ENCODE results near the gene CACNA1G. TPM values are rescaled to one million over a fixed set of nuclear protein-coding genes. Genes with fewer than 3 reads are reported as not detected.

CACNA1G gene
- total and polyA plus RNA-seq, 9 donors, result 4.6 to 16.3 (median 8.3) TPM

DNA sequence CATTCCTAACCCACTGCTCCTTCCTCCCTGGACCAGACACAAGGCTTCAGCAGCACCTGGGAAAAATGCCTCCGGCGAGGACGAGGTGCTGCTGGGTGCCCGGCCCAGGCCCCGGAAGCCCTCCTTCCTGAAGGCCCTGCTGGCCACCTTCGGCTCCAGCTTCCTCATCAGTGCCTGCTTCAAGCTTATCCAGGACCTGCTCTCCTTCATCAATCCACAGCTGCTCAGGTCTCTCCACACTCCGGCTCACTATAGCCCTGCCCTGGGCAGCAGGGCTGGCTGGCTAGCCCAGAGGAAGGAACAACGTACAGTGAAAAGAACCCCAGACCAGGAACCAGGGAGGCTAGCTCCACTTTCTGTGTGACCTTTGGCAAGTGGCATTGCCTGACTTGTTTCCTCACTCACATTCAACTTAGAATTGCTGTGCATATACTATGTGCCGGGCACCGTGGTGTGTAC is 100.4 kb downstream of the CACNA1G start:
- H3K36me3 ChIP-seq (ENCODE audit: control insufficient read depth, insufficient read depth, low read length), result no peaks in the 10 kb centered on the region

GRCh38 chr17:50661348-50661747 is 100.8 kb downstream of the CACNA1G start:
- Histone ChIP-seq H3K27me3 (ENCODE audit: control insufficient read depth, insufficient read depth, low read length) (no peaks in the 10 kb centered on the region), H3K4me1 (ENCODE audit: control insufficient read depth, insufficient read depth, low read length) (peaks cover 25% of the 10 kb centered on the region), H3K27ac (ENCODE audit: low read length) (no peak overlapping the region), H3K4me3 (ENCODE audit: low read length) (no peak overlapping the region), H3K36me3 (ENCODE audit: control insufficient read depth, insufficient read depth, low read length) (no peaks in the 10 kb centered on the region), H3K9me3 (replicated peaks; ENCODE audit: control insufficient read depth, low read depth, low read length) (no peaks in the 10 kb centered on the region)
- no peak for DNase-seq
- 80% methylated on average over 3 of the region's 5 CpGs for WGBS (ENCODE audit: insufficient coverage)

More for the DNA sequence above, 100.4 kb downstream of the CACNA1G start:
- no peak for DNase-seq
- 80% methylated on average over 10 of the region's 10 CpGs for WGBS (ENCODE audit: insufficient coverage)
- no peaks in the 10 kb centered on the region for H3K9me3 ChIP-seq (replicated peaks; ENCODE audit: control insufficient read depth, low read depth, low read length)
- peaks cover 25% of the 10 kb centered on the region for H3K4me1 ChIP-seq (ENCODE audit: control insufficient read depth, insufficient read depth, low read length)
- H3K27ac ChIP-seq (ENCODE audit: low read length), result no peak overlapping the region
- H3K27me3 ChIP-seq (ENCODE audit: control insufficient read depth, insufficient read depth, low read length), result no peaks in the 10 kb centered on the region
- H3K4me3 ChIP-seq (ENCODE audit: low read length), result no peak overlapping the region

GRCh38 chr17:50661795-50662391 is 101.4 kb downstream of the CACNA1G start:
- peak; percentile 33 for DNase-seq
- Histone ChIP-seq H3K4me3 (ENCODE audit: low read length) (no peak overlapping the region), H3K9me3 (replicated peaks; ENCODE audit: control insufficient read depth, low read depth, low read length) (no peaks in the 10 kb centered on the region), H3K27ac (ENCODE audit: low read length) (no peak overlapping the region), H3K36me3 (ENCODE audit: control insufficient read depth, insufficient read depth, low read length) (no peaks in the 10 kb centered on the region), H3K4me1 (ENCODE audit: control insufficient read depth, insufficient read depth, low read length) (peaks cover 25% of the 10 kb centered on the region), H3K27me3 (ENCODE audit: control insufficient read depth, insufficient read depth, low read length) (no peaks in the 10 kb centered on the region)
- 61% methylated on average over 9 of the region's 9 CpGs for WGBS (ENCODE audit: insufficient coverage)

DNA sequence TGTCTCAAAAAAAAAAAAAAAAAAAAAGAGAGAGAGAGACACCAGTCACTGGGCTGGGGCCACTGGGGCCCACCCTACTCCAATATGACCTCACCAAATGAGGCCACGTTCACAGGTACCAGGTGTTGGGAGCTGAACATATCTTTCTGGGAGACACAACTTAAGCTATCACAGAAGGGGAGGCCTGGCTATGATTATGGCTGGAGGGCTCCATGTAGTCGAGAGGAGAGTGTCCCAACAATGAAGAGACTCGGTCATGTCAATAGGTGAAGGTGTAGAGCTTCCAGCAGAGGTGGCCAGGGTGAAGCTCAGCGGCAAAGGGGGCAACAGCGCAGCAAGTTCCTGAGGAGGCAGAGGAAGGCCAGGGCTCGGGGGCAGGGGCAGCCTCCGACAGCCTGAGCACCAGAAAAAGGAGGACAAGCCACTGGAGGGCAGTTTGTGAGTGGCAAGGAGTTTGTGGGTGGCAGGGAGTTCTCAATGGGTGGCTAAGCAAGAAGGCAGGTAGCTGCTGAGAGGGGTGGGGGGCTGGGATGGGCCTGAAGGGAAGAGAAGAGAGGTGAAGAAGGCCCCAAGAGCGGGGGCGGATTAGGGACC is 102.2 kb downstream of the CACNA1G start:
- no peak for DNase-seq
- Histone ChIP-seq H3K9me3 (replicated peaks; ENCODE audit: control insufficient read depth, low read depth, low read length) (no peaks in the 10 kb centered on the region), H3K27ac (ENCODE audit: low read length) (no peak overlapping the region), H3K4me3 (ENCODE audit: low read length) (no peak overlapping the region), H3K4me1 (ENCODE audit: control insufficient read depth, insufficient read depth, low read length) (peaks cover 25% of the 10 kb centered on the region), H3K36me3 (ENCODE audit: control insufficient read depth, insufficient read depth, low read length) (no peaks in the 10 kb centered on the region), H3K27me3 (ENCODE audit: control insufficient read depth, insufficient read depth, low read length) (no peaks in the 10 kb centered on the region)
- 88% methylated on average over 8 of the region's 9 CpGs for WGBS (ENCODE audit: insufficient coverage)

- H3K36me3 ChIP-seq (ENCODE audit: control insufficient read depth, insufficient read depth, low read length), result no peaks in the 10 kb centered on the region
- 83% methylated on average over 5 of the region's 10 CpGs for WGBS (ENCODE audit: insufficient coverage)
- H3K27me3 ChIP-seq (ENCODE audit: control insufficient read depth, insufficient read depth, low read length), result no peaks in the 10 kb centered on the region
- peaks cover 22% of the 10 kb centered on the region for H3K4me1 ChIP-seq (ENCODE audit: control insufficient read depth, insufficient read depth, low read length)
- no peak overlapping the region for H3K27ac ChIP-seq (ENCODE audit: low read length)
- no peak for DNase-seq
- H3K4me3 ChIP-seq (ENCODE audit: low read length), result no peak overlapping the region
- H3K9me3 ChIP-seq (replicated peaks; ENCODE audit: control insufficient read depth, low read depth, low read length), result no peaks in the 10 kb centered on the region
These were observed 103.4 kb downstream of the CACNA1G start for GRCh38 chr17:50663812-50664374.

DNA sequence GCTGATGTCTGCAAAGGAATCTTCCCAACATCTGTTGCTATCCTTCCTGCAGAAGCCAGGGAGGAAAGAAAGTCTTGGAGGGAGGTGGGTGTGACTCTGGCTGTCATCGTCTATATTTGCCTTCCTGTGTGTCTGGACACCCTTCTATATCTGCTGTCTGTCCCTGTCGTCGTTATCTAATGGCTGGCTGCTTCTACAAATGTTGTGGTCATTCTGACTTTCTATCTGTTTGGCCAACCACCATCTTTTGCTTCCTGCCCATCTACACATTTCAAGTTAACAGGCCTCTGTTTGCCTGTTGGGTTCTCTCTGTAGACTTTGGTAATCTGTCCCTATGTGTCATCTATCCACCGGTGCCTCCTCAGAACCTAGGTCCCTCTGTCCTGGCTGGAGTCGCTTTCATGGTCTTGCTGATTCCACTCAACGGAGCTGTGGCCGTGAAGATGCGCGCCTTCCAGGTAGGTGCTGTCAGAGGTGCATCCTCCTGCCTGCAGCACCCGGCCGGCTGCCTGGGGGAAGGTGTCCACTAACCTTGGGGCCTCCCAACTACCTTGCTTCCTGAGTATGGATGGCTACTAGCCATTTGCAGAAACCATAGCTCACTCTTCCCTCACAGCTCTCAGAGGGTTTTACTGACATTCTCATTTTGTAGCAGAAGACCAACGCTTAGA is 104.4 kb downstream of the CACNA1G start:
- DNase-seq, result no peak
- no peaks in the 10 kb centered on the region for H3K9me3 ChIP-seq (replicated peaks; ENCODE audit: control insufficient read depth, low read depth, low read length)
- no peaks in the 10 kb centered on the region for H3K36me3 ChIP-seq (ENCODE audit: control insufficient read depth, insufficient read depth, low read length)
- no peak overlapping the region for H3K4me3 ChIP-seq (ENCODE audit: low read length)
- H3K4me1 ChIP-seq (ENCODE audit: control insufficient read depth, insufficient read depth, low read length), result peaks cover 18% of the 10 kb centered on the region
- no peak overlapping the region for H3K27ac ChIP-seq (ENCODE audit: low read length)
- no peaks in the 10 kb centered on the region for H3K27me3 ChIP-seq (ENCODE audit: control insufficient read depth, insufficient read depth, low read length)
- 87% methylated on average over 10 of the region's 12 CpGs for WGBS (ENCODE audit: insufficient coverage)

GRCh38 chr17:50665838-50666237 is 105.3 kb downstream of the CACNA1G start:
- Histone ChIP-seq H3K27ac (ENCODE audit: low read length) (no peak overlapping the region), H3K4me1 (ENCODE audit: control insufficient read depth, insufficient read depth, low read length) (peaks cover 9% of the 10 kb centered on the region), H3K4me3 (ENCODE audit: low read length) (no peak overlapping the region), H3K36me3 (ENCODE audit: control insufficient read depth, insufficient read depth, low read length) (no peaks in the 10 kb centered on the region), H3K27me3 (ENCODE audit: control insufficient read depth, insufficient read depth, low read length) (no peaks in the 10 kb centered on the region), H3K9me3 (replicated peaks; ENCODE audit: control insufficient read depth, low read depth, low read length) (no peaks in the 10 kb centered on the region)
- WGBS (ENCODE audit: insufficient coverage), result 87% methylated on average over 5 of the region's 5 CpGs
- DNase-seq, result no peak

- Histone ChIP-seq H3K36me3 (ENCODE audit: control insufficient read depth, insufficient read depth, low read length) (no peaks in the 10 kb centered on the region), H3K9me3 (replicated peaks; ENCODE audit: control insufficient read depth, low read depth, low read length) (no peaks in the 10 kb centered on the region), H3K4me1 (ENCODE audit: control insufficient read depth, insufficient read depth, low read length) (peaks cover 6% of the 10 kb centered on the region), H3K27ac (ENCODE audit: low read length) (no peak overlapping the region), H3K4me3 (ENCODE audit: low read length) (no peak overlapping the region), H3K27me3 (ENCODE audit: control insufficient read depth, insufficient read depth, low read length) (no peaks in the 10 kb centered on the region)
- 95% methylated on average over 4 of the region's 8 CpGs for WGBS (ENCODE audit: insufficient coverage)
- DNase-seq, result no peak
These were observed 105.8 kb downstream of the CACNA1G start for GRCh38 chr17:50666316-50666715.

GRCh38 chr17:50667259-50668024 is 106.9 kb downstream of the CACNA1G start:
- Histone ChIP-seq H3K4me3 (ENCODE audit: low read length) (no peak overlapping the region), H3K27ac (ENCODE audit: low read length) (no peak overlapping the region), H3K9me3 (replicated peaks; ENCODE audit: control insufficient read depth, low read depth, low read length) (no peaks in the 10 kb centered on the region), H3K36me3 (ENCODE audit: control insufficient read depth, insufficient read depth, low read length) (no peaks in the 10 kb centered on the region), H3K27me3 (ENCODE audit: control insufficient read depth, insufficient read depth, low read length) (no peaks in the 10 kb centered on the region), H3K4me1 (ENCODE audit: control insufficient read depth, insufficient read depth, low read length) (no peaks in the 10 kb centered on the region)
- WGBS (ENCODE audit: insufficient coverage), result 87% methylated on average over 9 of the region's 14 CpGs
- no peak for DNase-seq

Measured in muscle of leg (tissue), 11 donors.